HEK293 (cell line): ENCODE data around the gene RGL3.

Experiments used
- CTCF ChIA-PET: fragments of 350-600 bp; formaldehyde crosslinking; extraction: SDS; loops from one replicate; lab custom pipeline; 2021; ENCODE audit warnings: antibody characterized with exemption; lab: Yijun Ruan, JAX
- POLR2A ChIA-PET: fragments of 300-600 bp; formaldehyde crosslinking; extraction: SDS; loops from one replicate; lab custom pipeline; 2020; ENCODE audit warnings: antibody characterized with exemption, inconsistent platforms; lab: Yijun Ruan, JAX
- H3K27ac ChIP-seq: fragments of 200-500 bp; sonication (Bioruptor generic); 2 replicates; pipeline ENCODE4 v1.5.1; 2014; ENCODE audit warnings: low read depth, low read length, control low read depth, inconsistent platforms; ENCODE audit errors: extremely low read depth
- H3K36me3 ChIP-seq, 2 experiments: fragments of 200-500 bp in 1 of 2; sonication (Bioruptor generic) in 1 of 2; 1 replicate in 1 of 2; 2 replicates in 1 of 2; pipeline ENCODE4 v1.5.1; 2014 to 2017; ENCODE audit warnings: inconsistent platforms in 2 of 2, low read length in 2 of 2; ENCODE audit not compliant: control insufficient read depth in 2 of 2, insufficient read depth in 1 of 2
- H3K4me1 ChIP-seq: fragments of 200-500 bp; sonication (Bioruptor generic); 2 replicates; pipeline ENCODE4 v1.5.1; 2014; ENCODE audit warnings: mild to moderate bottlenecking, low read length, inconsistent platforms; ENCODE audit not compliant: control insufficient read depth, insufficient read depth
- H3K4me3 ChIP-seq: 2 replicates; pipeline ENCODE4 v1.5.1; 2011; ENCODE audit warnings: low read depth, mild to moderate bottlenecking, control low read depth, low read length, moderate library complexity
- H3K9me3 ChIP-seq: fragments of 200-500 bp; sonication (Bioruptor generic); 2 replicates; pipeline ENCODE4 v1.5.1; 2014; ENCODE audit warnings: low read depth, low read length, inconsistent platforms; ENCODE audit not compliant: control insufficient read depth, insufficient read depth
- GLI4 ChIP-seq: fragments of 450-650 bp; formaldehyde crosslinking; IDR thresholded peaks from 2 replicates; pipeline ENCODE4 v1.5.1; 2016; ENCODE audit warnings: missing biosample characterization, missing genetic modification characterization
- HIC1 ChIP-seq: fragments of 450-650 bp; formaldehyde crosslinking; IDR thresholded peaks from 2 replicates; pipeline ENCODE4 v1.5.1; 2016; ENCODE audit warnings: missing biosample characterization, missing genetic modification characterization
- MZF1 ChIP-seq: fragments of 450-650 bp; formaldehyde crosslinking; IDR thresholded peaks from 2 replicates; pipeline ENCODE4 v1.5.1; 2017; ENCODE audit warnings: missing biosample characterization, missing genetic modification characterization, borderline replicate concordance
- PATZ1 ChIP-seq: fragments of 450-650 bp; formaldehyde crosslinking; IDR thresholded peaks from 2 replicates; pipeline ENCODE4 v1.5.1; 2016; ENCODE audit warnings: missing biosample characterization, missing genetic modification characterization
- PRDM10 ChIP-seq: fragments of 450-650 bp; formaldehyde crosslinking; IDR thresholded peaks from 2 replicates; pipeline ENCODE4 v1.5.1; 2016; ENCODE audit warnings: missing biosample characterization, missing genetic modification characterization
- SP7 ChIP-seq: fragments of 450-650 bp; formaldehyde crosslinking; IDR thresholded peaks from 2 replicates; pipeline ENCODE4 v1.5.1; 2016; ENCODE audit warnings: missing biosample characterization, missing genetic modification characterization
- ZFHX2 ChIP-seq: fragments of 450-650 bp; formaldehyde crosslinking; conservative IDR thresholded peaks from 2 replicates; pipeline ENCODE4 v1.5.1; 2016; ENCODE audit warnings: missing biosample characterization, missing genetic modification characterization
- ZNF239 ChIP-seq: fragments of 450-650 bp; formaldehyde crosslinking; IDR thresholded peaks from 2 replicates; pipeline ENCODE4 v1.5.1; 2016; ENCODE audit warnings: missing biosample characterization, missing genetic modification characterization
- ZNF24 ChIP-seq: fragments of 450-650 bp; formaldehyde crosslinking; IDR thresholded peaks from 2 replicates; pipeline ENCODE4 v1.5.1; 2016; ENCODE audit warnings: missing biosample characterization, missing genetic modification characterization
- ZNF362 ChIP-seq: fragments of 450-650 bp; formaldehyde crosslinking; IDR thresholded peaks from 2 replicates; pipeline ENCODE4 v1.5.1; 2016; ENCODE audit warnings: missing biosample characterization, missing genetic modification characterization
- ZNF366 ChIP-seq: fragments of 450-650 bp; formaldehyde crosslinking; conservative IDR thresholded peaks from 2 replicates; pipeline ENCODE4 v1.5.1; 2016; ENCODE audit warnings: missing biosample characterization, missing genetic modification characterization
- ZNF626 ChIP-seq: fragments of 450-650 bp; sonication (Bioruptor Pico); formaldehyde crosslinking; IDR thresholded peaks from 2 replicates; pipeline ENCODE4 v1.5.1; 2018; ENCODE audit warnings: missing biosample characterization, missing genetic modification characterization, inconsistent platforms
- ZNF639 ChIP-seq: fragments of 450-650 bp; formaldehyde crosslinking; IDR thresholded peaks from 2 replicates; pipeline ENCODE4 v1.5.1; 2016; ENCODE audit warnings: missing biosample characterization, missing genetic modification characterization
- ZNF660 ChIP-seq: fragments of 450-650 bp; IDR thresholded peaks from 2 replicates; pipeline ENCODE4 v1.5.1; 2018; ENCODE audit warnings: missing biosample characterization, mild to moderate bottlenecking, missing genetic modification characterization
- ZNF692 ChIP-seq: fragments of 450-650 bp; formaldehyde crosslinking; IDR thresholded peaks from 2 replicates; pipeline ENCODE4 v1.5.1; 2016; ENCODE audit warnings: missing biosample characterization, missing genetic modification characterization
- ZNF792 ChIP-seq: fragments of 450-650 bp; formaldehyde crosslinking; IDR thresholded peaks from 2 replicates; pipeline ENCODE4 v1.5.1; 2016; ENCODE audit warnings: missing biosample characterization, missing genetic modification characterization
- ZSCAN23 ChIP-seq: fragments of 450-650 bp; formaldehyde crosslinking; IDR thresholded peaks from 2 replicates; pipeline ENCODE4 v1.5.1; 2016; ENCODE audit warnings: missing biosample characterization, missing genetic modification characterization

The RGL3 gene

GRCh38 chr19:11410682-11411081 lies 8.4 kb downstream of the RGL3 start (continued):
- peak; percentile 74 for TF ChIP-seq HIC1 (tag by site-specific recombination)
- 0 out of 2 replicates have a peak, but pooled peaks have one; percentile 32 for TF ChIP-seq ZNF24 (tag by site-specific recombination)
- peak; percentile 44; the same call in 1 of the 2 replicates for TF ChIP-seq PATZ1 (tag by site-specific recombination)
- TF ChIP-seq ZNF692 (tag by site-specific recombination): peak; percentile 49
- TF ChIP-seq ZSCAN23 (tag by site-specific recombination): peak; percentile 33; the same call in 1 of the 2 replicates
- TF ChIP-seq SP7 (tag by site-specific recombination): peak; percentile 64
- TF ChIP-seq ZNF626 (tag by site-specific recombination): no peak
- peak; percentile 48 for TF ChIP-seq ZFHX2 (tag by site-specific recombination)
- no peak for TF ChIP-seq ZNF239 (tag by site-specific recombination)
- 0 out of 2 replicates have a peak, but pooled peaks have one; percentile 42 for TF ChIP-seq ZNF366
- peak; percentile 19; the same call in 1 of the 2 replicates for TF ChIP-seq ZNF639 (tag by site-specific recombination)
- TF ChIP-seq ZNF362 (tag by site-specific recombination): peak; percentile 87
- 0 out of 2 replicates have a peak, but pooled peaks have one; percentile 29 for TF ChIP-seq ZNF660 (tag by site-specific recombination)
- peak; percentile 55; the same call in 1 of the 2 replicates for TF ChIP-seq MZF1 (tag by site-specific recombination)
- TF ChIP-seq GLI4 (tag by site-specific recombination): no peak

- no peak overlapping the region for H3K27ac ChIP-seq
- H3K4me1 ChIP-seq: no peaks in the 10 kb centered on the region
- POLR2A ChIA-PET: interaction anchor here (0.7 kb wide), 1 partner anchor 1120 kb away, joined by 7 read pairs; no protein-coding TSS in a partner anchor
- TF ChIP-seq ZNF792 (tag by site-specific recombination): no peak
- peak; percentile 87 for TF ChIP-seq PRDM10
- H3K4me3 ChIP-seq: no peak overlapping the region
- no peaks in the 10 kb centered on the region for H3K36me3 ChIP-seq
- CTCF ChIA-PET: interaction anchor here (1.0 kb wide), 1 partner anchor 26 kb away, joined by 4 read pairs; the partner anchor contains the start of gene ODAD3
- H3K9me3 ChIP-seq: no peaks in the 10 kb centered on the region
Observed at GRCh38 chr19:11408591-11408990, 10.5 kb downstream of the RGL3 start.
